ENCODE results near the gene TMPRSS11D. TPM values are rescaled to one million over a fixed set of nuclear protein-coding genes. Genes with fewer than 3 reads are reported as not detected.

The TMPRSS11D gene
- total and polyA plus RNA-seq, 2 of the 8 experiments (the other 6 are each of a cell fraction or from before 2014, with no cell fraction given), result not detected

GRCh38 chr4:67915400-67915966 lies 31.7 kb upstream of the TMPRSS11D start (continued):
- no peak for TF ChIP-seq CHD7 (IDR thresholded peaks at IDR 0.05; ENCODE audit: insufficient replicate concordance, low read length)
- TF ChIP-seq CEBPB (IDR thresholded peaks at IDR 0.05; ENCODE audit: low read depth, low read length), result no peak
- TF ChIP-seq GTF2F1 (IDR thresholded peaks at IDR 0.05; ENCODE audit: borderline replicate concordance, low read depth, low read length), result no peak
- TF ChIP-seq YY1 (IDR thresholded peaks at IDR 0.05; ENCODE audit: low read depth, low read length), result no peak
- no peak for TF ChIP-seq CHD1 (IDR thresholded peaks at IDR 0.05; ENCODE audit: low read depth, low read length)
- TF ChIP-seq TAF1 (IDR thresholded peaks at IDR 0.05; ENCODE audit: low read depth, low read length), result no peak
- no peak for TF ChIP-seq SIRT6 (IDR thresholded peaks at IDR 0.05; ENCODE audit: low read length)
- no peak for TF ChIP-seq KDM4A (IDR thresholded peaks at IDR 0.05; ENCODE audit: low read depth, low read length, severe bottlenecking)
- no peak for TF ChIP-seq EGR1 (IDR thresholded peaks at IDR 0.05; ENCODE audit: borderline replicate concordance, low read depth, low read length)
- no peak for TF ChIP-seq USF2 (IDR thresholded peaks at IDR 0.05; ENCODE audit: low read length)
